ENCODE data around the gene TRUB2. TPM values are rescaled to one million over a fixed set of nuclear protein-coding genes. Genes with fewer than 3 reads are reported as not detected.

Gene TRUB2
- total RNA-seq, 1 donor: 4.5 TPM

- no peaks in the 10 kb centered on the region for H3K9me3 ChIP-seq (ENCODE audit: low read depth, low read length)
- no peaks in the 10 kb centered on the region for H3K27me3 ChIP-seq (ENCODE audit: insufficient read depth, low read length)
- peaks cover 29% of the 10 kb centered on the region for H3K4me1 ChIP-seq (ENCODE audit: insufficient read depth, low read length)
- no peak overlapping the region for H3K4me3 ChIP-seq (ENCODE audit: low read length)
Measured at GRCh38 chr9:128324401-128324800, 2.2 kb upstream of the TRUB2 start.

GRCh38 chr9:128323791-128324190 is 1.5 kb upstream of the TRUB2 start:
- Histone ChIP-seq H3K27me3 (ENCODE audit: insufficient read depth, low read length) (no peaks in the 10 kb centered on the region), H3K9me3 (ENCODE audit: low read depth, low read length) (no peaks in the 10 kb centered on the region), H3K4me3 (ENCODE audit: low read length) (peak overlapping the region; percentile 76), H3K4me1 (ENCODE audit: insufficient read depth, low read length) (peaks cover 29% of the 10 kb centered on the region)

DNA sequence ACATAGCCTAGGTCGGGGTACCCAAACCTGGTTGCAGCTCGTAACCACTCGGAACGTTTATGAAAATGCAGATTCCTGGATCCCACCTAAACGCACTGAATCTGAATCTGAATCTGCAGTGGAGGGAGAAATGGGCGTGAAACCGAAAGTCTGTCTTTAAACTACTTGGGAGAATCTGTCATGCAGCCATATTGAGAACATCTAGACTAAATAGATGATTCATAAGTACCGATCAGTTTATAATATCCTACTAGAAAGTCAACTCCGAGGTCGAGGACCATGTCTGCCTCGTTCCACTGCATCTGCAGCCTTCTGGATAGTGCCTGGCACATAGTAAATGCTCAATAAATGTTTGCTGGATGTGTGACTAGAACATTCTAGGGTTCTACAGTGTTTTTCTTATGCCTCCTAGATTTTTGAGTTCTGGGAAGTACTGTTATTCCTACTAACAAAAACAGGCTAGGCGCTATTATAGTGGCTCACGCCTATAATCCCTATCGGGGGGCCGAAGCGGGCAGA is 1.0 kb upstream of the TRUB2 start:
- H3K27me3 ChIP-seq (ENCODE audit: insufficient read depth, low read length): no peaks in the 10 kb centered on the region
- no peaks in the 10 kb centered on the region for H3K9me3 ChIP-seq (ENCODE audit: low read depth, low read length)
- peak overlapping the region; percentile 76 for H3K4me3 ChIP-seq (ENCODE audit: low read length)

GRCh38 chr9:128321879-128322403 is 306 bp downstream of the TRUB2 start:
- no peaks in the 10 kb centered on the region for H3K27me3 ChIP-seq (ENCODE audit: insufficient read depth, low read length)
- H3K9me3 ChIP-seq (ENCODE audit: low read depth, low read length): no peaks in the 10 kb centered on the region
- peaks cover 29% of the 10 kb centered on the region for H3K4me1 ChIP-seq (ENCODE audit: insufficient read depth, low read length)
- peak overlapping the region; percentile 76 for H3K4me3 ChIP-seq (ENCODE audit: low read length)

More for the DNA sequence above, 1.0 kb upstream of the TRUB2 start:
- H3K4me1 ChIP-seq (ENCODE audit: insufficient read depth, low read length): peaks cover 29% of the 10 kb centered on the region

GRCh38 chr9:128321343-128321742 is 904 bp downstream of the TRUB2 start:
- Histone ChIP-seq H3K9me3 (ENCODE audit: low read depth, low read length) (no peaks in the 10 kb centered on the region), H3K4me3 (ENCODE audit: low read length) (no peak overlapping the region), H3K4me1 (ENCODE audit: insufficient read depth, low read length) (peaks cover 29% of the 10 kb centered on the region), H3K27me3 (ENCODE audit: insufficient read depth, low read length) (no peaks in the 10 kb centered on the region)

- Histone ChIP-seq H3K4me3 (ENCODE audit: low read length) (no peak overlapping the region), H3K4me1 (ENCODE audit: insufficient read depth, low read length) (peaks cover 10% of the 10 kb centered on the region), H3K27me3 (ENCODE audit: insufficient read depth, low read length) (no peaks in the 10 kb centered on the region), H3K9me3 (ENCODE audit: low read depth, low read length) (no peaks in the 10 kb centered on the region)
Measured at GRCh38 chr9:128317629-128318028, 4.6 kb downstream of the TRUB2 start.

DNA sequence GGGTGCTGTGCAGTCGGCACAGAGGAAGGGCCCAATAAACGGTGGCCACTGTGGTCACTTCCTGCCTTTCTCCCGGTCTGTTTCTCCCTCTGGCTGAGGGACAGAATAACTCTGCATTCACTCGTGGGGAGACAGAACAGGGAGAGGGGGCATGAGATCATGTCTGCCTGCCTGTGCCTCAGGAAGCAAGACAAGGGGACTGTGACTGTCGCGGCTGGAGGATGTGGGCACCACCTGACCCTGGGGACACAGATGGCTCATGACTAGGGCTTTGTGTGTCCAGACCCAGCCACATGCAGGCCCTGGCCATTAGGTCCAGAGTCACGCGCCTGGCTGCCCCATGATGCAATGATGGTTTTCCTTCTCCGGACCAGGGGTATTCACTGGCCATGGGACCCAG is 5.8 kb downstream of the TRUB2 start:
- Histone ChIP-seq H3K4me3 (ENCODE audit: low read length) (no peak overlapping the region), H3K9me3 (ENCODE audit: low read depth, low read length) (no peaks in the 10 kb centered on the region), H3K4me1 (ENCODE audit: insufficient read depth, low read length) (peaks cover 3% of the 10 kb centered on the region), H3K27me3 (ENCODE audit: insufficient read depth, low read length) (no peaks in the 10 kb centered on the region)

GRCh38 chr9:128314697-128315096 is 7.5 kb downstream of the TRUB2 start:
- no peak overlapping the region for H3K4me3 ChIP-seq (ENCODE audit: low read length)
- no peaks in the 10 kb centered on the region for H3K4me1 ChIP-seq (ENCODE audit: insufficient read depth, low read length)
- H3K9me3 ChIP-seq (ENCODE audit: low read depth, low read length): no peaks in the 10 kb centered on the region
- no peaks in the 10 kb centered on the region for H3K27me3 ChIP-seq (ENCODE audit: insufficient read depth, low read length)

DNA sequence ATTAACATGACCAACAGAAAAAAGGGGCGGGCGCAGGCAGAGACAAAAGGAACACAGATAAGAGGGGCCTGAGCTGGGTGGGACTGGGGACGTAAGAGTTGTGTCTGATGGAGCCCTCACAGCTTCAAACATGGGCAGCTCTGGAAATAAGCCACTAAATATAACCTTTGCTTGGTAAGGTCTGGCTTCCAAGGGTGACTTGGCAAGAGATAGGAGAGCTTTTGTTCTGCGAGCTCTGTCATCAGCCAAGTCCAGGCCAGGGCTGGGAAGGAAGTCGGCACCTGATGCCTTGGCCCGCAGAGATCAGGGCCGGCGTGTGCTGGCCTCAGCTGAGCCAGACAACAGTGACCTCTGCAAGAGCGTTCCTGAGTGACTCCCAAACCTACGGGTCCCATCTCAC is 11.8 kb downstream of the TRUB2 start:
- Histone ChIP-seq H3K4me1 (ENCODE audit: insufficient read depth, low read length) (no peaks in the 10 kb centered on the region), H3K27me3 (ENCODE audit: insufficient read depth, low read length) (no peaks in the 10 kb centered on the region), H3K9me3 (ENCODE audit: low read depth, low read length) (no peaks in the 10 kb centered on the region), H3K4me3 (ENCODE audit: low read length) (no peak overlapping the region)

GRCh38 chr9:128309551-128309950 is 12.7 kb downstream of the TRUB2 start:
- Histone ChIP-seq H3K9me3 (ENCODE audit: low read depth, low read length) (no peaks in the 10 kb centered on the region), H3K4me1 (ENCODE audit: insufficient read depth, low read length) (no peaks in the 10 kb centered on the region), H3K4me3 (ENCODE audit: low read length) (no peak overlapping the region), H3K27me3 (ENCODE audit: insufficient read depth, low read length) (no peaks in the 10 kb centered on the region)

- Histone ChIP-seq H3K9me3 (ENCODE audit: low read depth, low read length) (no peaks in the 10 kb centered on the region), H3K4me3 (ENCODE audit: low read length) (no peak overlapping the region), H3K27me3 (ENCODE audit: insufficient read depth, low read length) (no peaks in the 10 kb centered on the region), H3K4me1 (ENCODE audit: insufficient read depth, low read length) (no peaks in the 10 kb centered on the region)
Measured at GRCh38 chr9:128304971-128305288, 17.3 kb downstream of the TRUB2 start.

DNA sequence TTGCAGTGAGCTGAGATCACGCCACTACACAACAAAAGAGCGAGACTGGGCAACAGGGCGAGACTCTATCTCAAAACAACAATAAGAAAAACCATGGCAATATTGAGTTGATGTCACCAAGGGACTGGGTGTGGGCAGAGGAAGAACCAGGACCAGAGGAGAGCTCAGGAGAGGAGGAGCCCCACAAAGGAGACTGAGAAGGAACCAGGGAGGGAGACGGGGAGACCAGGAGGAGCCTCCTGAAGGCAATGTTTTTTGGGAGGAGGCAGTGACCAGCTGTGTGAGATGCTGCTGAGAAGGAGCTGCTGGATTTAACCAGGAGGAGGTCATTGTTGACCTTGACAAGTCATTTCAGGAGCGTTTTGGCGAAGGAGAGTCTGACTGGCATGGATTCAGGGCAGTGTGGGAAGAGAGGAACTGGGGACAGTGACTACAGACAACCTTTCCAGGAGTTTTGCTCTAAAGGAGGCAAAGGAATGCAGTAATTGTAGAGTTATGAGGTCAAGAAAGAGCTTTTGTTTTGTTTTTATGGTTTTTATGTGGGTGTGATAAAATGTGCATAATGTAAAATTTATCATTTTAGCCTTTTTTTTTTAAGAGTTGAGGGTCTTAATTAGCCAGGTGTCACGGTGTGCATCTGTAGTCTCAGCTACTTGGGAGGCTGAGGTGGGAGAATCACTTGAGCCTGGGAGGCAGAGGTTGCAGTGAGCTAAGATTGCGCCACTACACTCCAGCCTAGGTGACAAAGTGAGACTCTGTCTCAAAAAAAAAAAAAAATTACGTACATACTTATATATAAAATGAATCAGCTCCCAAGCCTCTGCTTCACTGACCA is 17.9 kb downstream of the TRUB2 start:
- Histone ChIP-seq H3K4me3 (ENCODE audit: low read length) (no peak overlapping the region), H3K27me3 (ENCODE audit: insufficient read depth, low read length) (no peaks in the 10 kb centered on the region), H3K4me1 (ENCODE audit: insufficient read depth, low read length) (no peaks in the 10 kb centered on the region), H3K9me3 (ENCODE audit: low read depth, low read length) (no peaks in the 10 kb centered on the region)

GRCh38 chr9:128298535-128299482 is 23.4 kb downstream of the TRUB2 start:
- H3K9me3 ChIP-seq (ENCODE audit: low read depth, low read length): no peaks in the 10 kb centered on the region
- H3K27me3 ChIP-seq (ENCODE audit: insufficient read depth, low read length): no peaks in the 10 kb centered on the region
- H3K4me1 ChIP-seq (ENCODE audit: insufficient read depth, low read length): no peaks in the 10 kb centered on the region
- no peak overlapping the region for H3K4me3 ChIP-seq (ENCODE audit: low read length)

DNA sequence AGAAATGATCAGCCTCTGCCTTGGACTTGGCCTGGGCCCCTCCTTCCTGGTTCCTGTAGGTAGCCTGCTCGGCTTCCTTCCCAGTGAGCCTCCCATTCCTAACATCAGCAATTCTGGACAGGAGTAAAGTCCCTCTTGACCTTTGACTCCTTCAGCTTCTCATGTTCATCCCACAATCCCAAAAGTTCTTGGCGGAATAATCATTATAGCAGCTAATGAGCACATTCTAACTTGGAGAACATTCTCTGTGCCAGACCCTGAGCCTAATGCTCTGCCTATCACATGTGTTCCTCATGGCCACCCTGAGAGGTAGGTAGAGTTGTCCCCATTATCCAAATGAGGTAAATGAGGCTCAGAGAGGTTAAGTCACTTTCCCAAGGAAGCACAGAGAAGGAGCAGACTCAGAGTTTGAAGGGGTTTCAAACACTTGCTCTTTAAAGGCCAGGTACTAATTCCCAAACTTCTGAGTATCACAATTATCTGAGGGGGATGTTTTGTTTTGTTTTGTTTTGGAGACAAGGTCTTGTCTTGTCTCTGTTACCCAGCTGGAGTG is 24.9 kb downstream of the TRUB2 start:
- Histone ChIP-seq H3K27me3 (ENCODE audit: insufficient read depth, low read length) (no peaks in the 10 kb centered on the region), H3K9me3 (ENCODE audit: low read depth, low read length) (no peaks in the 10 kb centered on the region), H3K4me3 (ENCODE audit: low read length) (no peak overlapping the region), H3K4me1 (ENCODE audit: insufficient read depth, low read length) (no peaks in the 10 kb centered on the region)

All from mononuclear cell (primary cell).